Lower leg skin (tissue), 3 donors: ENCODE results near the gene CAPNS1.

Experiments used
- POLR2A ChIP-seq, 2 donors: fragments of 450-650 bp; IDR thresholded peaks; one replicate each; pipeline ENCODE4 v1.6.1; 2016 to 2017; ENCODE audit warnings: antibody characterized with exemption in 2 of 2, mild to moderate bottlenecking in 1 of 2, moderate library complexity in 1 of 2
- TF ChIP-seq, protein P1 (sequence below), 3 donors: fragments of 450-650 bp; IDR thresholded peaks; one replicate each; pipeline ENCODE4 v1.5.1; 2016; ENCODE audit warnings: antibody characterized with exemption in 3 of 3, mild to moderate bottlenecking in 3 of 3, moderate library complexity in 2 of 3

DNA sequence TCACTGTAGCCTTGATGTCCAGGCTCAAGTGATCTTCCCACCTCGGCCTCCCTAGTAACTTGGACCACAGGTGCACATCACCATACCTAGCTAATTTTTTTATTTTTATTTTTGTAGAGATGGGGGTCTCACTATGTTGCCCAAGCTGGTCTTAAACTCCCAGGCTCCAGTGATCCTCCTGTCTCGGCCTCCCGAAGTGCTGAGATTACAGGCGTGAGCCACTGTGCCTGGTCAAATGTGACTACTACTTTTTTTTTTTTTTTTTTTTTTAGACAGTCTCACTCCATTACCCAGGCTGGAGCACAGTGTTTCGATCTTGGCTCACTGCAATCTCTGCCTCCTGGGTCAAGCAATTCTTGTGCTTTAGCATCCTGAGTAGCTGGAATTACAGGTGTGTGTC, 33.0 kb downstream of the CAPNS1 start:
- TF ChIP-seq, protein P1, sequence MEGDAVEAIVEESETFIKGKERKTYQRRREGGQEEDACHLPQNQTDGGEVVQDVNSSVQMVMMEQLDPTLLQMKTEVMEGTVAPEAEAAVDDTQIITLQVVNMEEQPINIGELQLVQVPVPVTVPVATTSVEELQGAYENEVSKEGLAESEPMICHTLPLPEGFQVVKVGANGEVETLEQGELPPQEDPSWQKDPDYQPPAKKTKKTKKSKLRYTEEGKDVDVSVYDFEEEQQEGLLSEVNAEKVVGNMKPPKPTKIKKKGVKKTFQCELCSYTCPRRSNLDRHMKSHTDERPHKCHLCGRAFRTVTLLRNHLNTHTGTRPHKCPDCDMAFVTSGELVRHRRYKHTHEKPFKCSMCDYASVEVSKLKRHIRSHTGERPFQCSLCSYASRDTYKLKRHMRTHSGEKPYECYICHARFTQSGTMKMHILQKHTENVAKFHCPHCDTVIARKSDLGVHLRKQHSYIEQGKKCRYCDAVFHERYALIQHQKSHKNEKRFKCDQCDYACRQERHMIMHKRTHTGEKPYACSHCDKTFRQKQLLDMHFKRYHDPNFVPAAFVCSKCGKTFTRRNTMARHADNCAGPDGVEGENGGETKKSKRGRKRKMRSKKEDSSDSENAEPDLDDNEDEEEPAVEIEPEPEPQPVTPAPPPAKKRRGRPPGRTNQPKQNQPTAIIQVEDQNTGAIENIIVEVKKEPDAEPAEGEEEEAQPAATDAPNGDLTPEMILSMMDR (IDR thresholded peaks at IDR 0.05) = no peak
- TF ChIP-seq POLR2A (IDR thresholded peaks at IDR 0.05) = no peak
